Karpas-422 (cell line): ENCODE results near the gene IL19. TPM values are rescaled to one million over a fixed set of nuclear protein-coding genes. Genes with fewer than 3 reads are reported as not detected.

Source experiments
- DNase-seq: peaks from one replicate; pipeline ENCODE4 v3.0.0-alpha.2; 2015
- H2AFZ ChIP-seq: fragments of 200-600 bp; sonication (generic); 2 replicates; pipeline ENCODE4 v1.6.1; 2014; ENCODE audit warnings: antibody characterized with exemption, low read length, mixed read lengths
- H3K27ac ChIP-seq: fragments of 200-600 bp; sonication (generic); 2 replicates; pipeline ENCODE4 v1.5.1; 2014; ENCODE audit warnings: mild to moderate bottlenecking, low read length, moderate library complexity
- H3K27me3 ChIP-seq: fragments of 200-600 bp; sonication (generic); 2 replicates; pipeline ENCODE4 v1.6.1; 2014; ENCODE audit warnings: low read length, mixed read lengths
- H3K36me3 ChIP-seq: fragments of 200-600 bp; sonication (generic); 2 replicates; pipeline ENCODE4 v1.6.1; 2014; ENCODE audit warnings: low read length, mixed read lengths; ENCODE audit not compliant: insufficient read depth
- H3K4me1 ChIP-seq: fragments of 200-600 bp; sonication (generic); 2 replicates; pipeline ENCODE4 v1.6.1; 2014; ENCODE audit warnings: mild to moderate bottlenecking, low read length, mixed read lengths
- H3K4me2 ChIP-seq: fragments of 200-600 bp; sonication (generic); 2 replicates; pipeline ENCODE4 v1.6.1; 2014; ENCODE audit warnings: low read length, low read depth, mild to moderate bottlenecking; ENCODE audit not compliant: poor library complexity, severe bottlenecking
- H3K4me3 ChIP-seq: fragments of 200-600 bp; sonication (generic); 2 replicates; pipeline ENCODE4 v1.5.1; 2014; ENCODE audit warnings: mild to moderate bottlenecking, antibody characterized with exemption, low read length, mixed read lengths
- H3K79me2 ChIP-seq: fragments of 200-600 bp; sonication (generic); 2 replicates; pipeline ENCODE4 v1.6.1; 2014; ENCODE audit warnings: mild to moderate bottlenecking, low read length, mixed read lengths
- H3K9ac ChIP-seq: fragments of 200-600 bp; sonication (generic); 2 replicates; pipeline ENCODE4 v1.6.0; 2014; ENCODE audit warnings: low read length
- H3K9me2 ChIP-seq: fragments of 200-600 bp; sonication (generic), shearing (Covaris generic); replicated peaks from 2 replicates; pipeline ENCODE4 v1.6.0; 2014; ENCODE audit warnings: mild to moderate bottlenecking, low read length, moderate library complexity; ENCODE audit not compliant: insufficient read depth
- H3K9me3 ChIP-seq: fragments of 300-700, 200-600 bp; sonication (generic); 2 replicates; pipeline ENCODE4 v1.6.1; 2014; ENCODE audit warnings: low read length, mixed read lengths
- H4K20me1 ChIP-seq: fragments of 200-600 bp; sonication (generic); 2 replicates; pipeline ENCODE4 v1.6.1; 2014; ENCODE audit warnings: mild to moderate bottlenecking, antibody characterized with exemption, low read length, low read depth; ENCODE audit not compliant: insufficient read depth
- small RNA-seq: library from RNA; depleted of rRNA; stranded (forward); fragments of <200 nt; gene quantifications from one replicate; pipeline ENCODE3, GENCODE V24; 2014
- total RNA-seq: library from RNA; depleted of rRNA; stranded (reverse); fragments of >200 nt; shearing (Covaris generic); gene quantifications from 2 replicates; pipeline ENCODE4 v1.2.3, GENCODE V29; 2014; ENCODE audit warnings: low replicate concordance; rRNA removed

Gene IL19
- total RNA-seq, 1 experiment from 2014 or later = not detected

DNA sequence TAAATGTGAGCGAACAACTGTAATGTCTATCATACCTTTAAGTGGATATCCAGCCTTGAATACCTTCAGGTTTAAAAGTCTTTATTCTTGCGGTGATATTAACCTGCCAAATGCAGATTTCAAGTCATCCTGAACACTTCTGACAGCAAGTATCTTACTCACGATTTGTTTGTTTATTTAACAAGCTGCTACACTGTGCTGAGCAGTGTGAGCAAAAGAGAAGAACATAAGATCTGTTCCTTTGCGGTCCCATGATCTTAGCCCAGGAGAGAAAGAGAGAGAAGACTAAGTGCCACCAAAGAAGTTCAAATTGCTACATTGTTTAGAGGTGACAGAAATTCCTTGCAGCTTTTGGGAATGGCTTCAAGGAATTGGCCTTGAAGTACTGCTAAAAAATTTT lies 117.1 kb downstream of the IL19 start:
- Histone ChIP-seq H4K20me1 (no peaks in the 10 kb centered on the region), H3K27ac (no peak overlapping the region), H3K9me3 (no peaks in the 10 kb centered on the region), H3K9ac (no peak overlapping the region), H3K4me3 (no peak overlapping the region), H3K4me1 (no peaks in the 10 kb centered on the region), H3K9me2 (no peaks in the 10 kb centered on the region), H3K36me3 (no peaks in the 10 kb centered on the region), H3K79me2 (no peaks in the 10 kb centered on the region), H2AFZ (no peak overlapping the region), H3K27me3 (no peaks in the 10 kb centered on the region), H3K4me2 (no peak overlapping the region)
- no peak for DNase-seq

DNA sequence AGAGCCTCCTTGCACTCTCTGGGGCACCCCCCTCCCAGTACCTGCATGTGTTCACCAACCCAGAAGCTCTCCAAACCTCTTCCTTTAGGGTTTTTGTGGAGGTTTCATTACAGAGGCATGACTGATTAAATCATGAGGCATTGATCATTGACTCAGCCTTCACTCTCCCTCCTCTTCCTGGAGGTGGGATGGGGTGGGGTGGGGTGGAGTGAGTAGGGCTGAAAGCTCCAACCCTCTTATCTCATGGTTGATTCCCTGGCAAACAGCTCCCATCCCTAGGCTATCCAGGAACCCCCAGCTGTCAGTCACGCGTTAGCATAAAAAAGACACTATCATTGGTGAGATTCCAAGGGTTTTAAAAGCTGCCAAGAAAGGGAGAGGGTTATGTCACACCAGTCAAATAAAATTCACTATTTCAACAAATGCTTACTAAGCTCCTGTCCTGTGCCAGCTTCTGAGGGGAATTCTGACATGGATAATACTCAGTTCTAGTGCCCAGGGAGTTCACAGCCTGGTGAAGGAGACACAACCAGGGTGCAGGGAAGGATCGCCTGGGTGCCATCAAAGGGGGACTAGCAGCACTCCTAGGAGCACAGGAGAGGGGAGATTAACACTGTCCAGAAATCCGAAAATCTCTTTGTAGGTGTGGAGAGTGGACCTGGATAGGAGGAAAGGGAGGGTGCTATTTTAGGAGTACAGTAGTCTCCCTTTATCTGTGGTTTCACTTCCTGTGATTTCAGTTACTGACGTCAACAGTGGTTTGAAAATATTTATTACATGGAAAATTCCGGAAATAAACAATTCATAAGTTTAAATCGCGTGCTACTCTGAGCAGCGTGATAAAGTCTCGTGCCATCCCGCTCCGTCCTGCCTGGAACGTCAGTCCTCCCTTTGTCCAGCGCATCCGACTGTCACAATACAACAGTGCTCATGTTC lies 119.8 kb downstream of the IL19 start:
- no peaks in the 10 kb centered on the region for H3K79me2 ChIP-seq
- H3K9me3 ChIP-seq = no peaks in the 10 kb centered on the region
- H3K9ac ChIP-seq = no peak overlapping the region
- H4K20me1 ChIP-seq = no peaks in the 10 kb centered on the region
- DNase-seq = no peak
- no peak overlapping the region for H2AFZ ChIP-seq
- no peaks in the 10 kb centered on the region for H3K36me3 ChIP-seq
- H3K4me1 ChIP-seq = no peaks in the 10 kb centered on the region
- H3K4me2 ChIP-seq = no peak overlapping the region
- no peak overlapping the region for H3K4me3 ChIP-seq
- H3K27me3 ChIP-seq = no peaks in the 10 kb centered on the region
- H3K9me2 ChIP-seq = no peaks in the 10 kb centered on the region
- no peak overlapping the region for H3K27ac ChIP-seq

DNA sequence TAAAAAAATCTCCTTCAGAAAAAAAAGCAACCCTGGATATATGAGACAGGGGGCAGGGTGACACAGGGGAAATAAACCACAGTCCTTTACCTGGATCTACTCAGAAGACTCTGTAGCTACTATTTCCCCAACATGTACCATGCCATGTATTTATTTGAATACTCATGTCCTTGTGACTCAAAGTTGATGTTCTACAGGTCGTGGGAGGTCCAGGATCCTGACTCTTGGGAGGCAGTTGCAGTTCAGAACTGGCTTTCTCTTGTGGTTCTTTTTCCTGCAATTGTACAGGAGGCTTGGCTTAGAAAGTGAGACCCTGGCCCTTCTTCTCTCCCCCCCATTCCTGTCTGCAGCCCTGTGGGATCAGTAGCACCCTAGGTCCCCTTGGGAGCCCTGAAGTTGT lies 120.8 kb downstream of the IL19 start:
- Histone ChIP-seq H3K27me3 (no peaks in the 10 kb centered on the region), H2AFZ (no peak overlapping the region), H3K27ac (no peak overlapping the region), H3K9me3 (no peaks in the 10 kb centered on the region), H3K9ac (no peak overlapping the region), H3K4me2 (no peak overlapping the region), H4K20me1 (no peaks in the 10 kb centered on the region), H3K4me3 (no peak overlapping the region), H3K9me2 (no peaks in the 10 kb centered on the region), H3K79me2 (no peaks in the 10 kb centered on the region), H3K4me1 (no peaks in the 10 kb centered on the region), H3K36me3 (no peaks in the 10 kb centered on the region)
- no peak for DNase-seq

Small RNA genes within 50 kb of the gene (small RNA-seq; reads per million reads assigned to genes)
- not detected for gene RF00019

Other genes with a start within 250 kb of the IL19 start
- 51.8 and 106 TPM in 2 replicates for gene EIF2D, start 158.3 kb upstream of the IL19 start, total RNA-seq
- gene DYRK3, start 135.2 kb upstream of the IL19 start, total RNA-seq = 0.93 and 2.4 TPM in 2 replicates
- gene MAPKAPK2, start 85.9 kb upstream of the IL19 start, total RNA-seq = 19.8 and 25.1 TPM in 2 replicates
- not detected in 2 replicates for gene IL10, start 1.7 kb downstream of the IL19 start, total RNA-seq
- gene IL20, start 94.8 kb downstream of the IL19 start, total RNA-seq = not detected in 2 replicates
- not detected in 2 replicates for gene IL24, start 126.7 kb downstream of the IL19 start, total RNA-seq
- not detected in 2 replicates for gene FCMR, start 151.2 kb downstream of the IL19 start, total RNA-seq
- not detected in 2 replicates for gene PIGR, start 175.7 kb downstream of the IL19 start, total RNA-seq
- gene FCAMR, start 199.7 kb downstream of the IL19 start, total RNA-seq = not detected in 2 replicates